Measurements from ENCODE around the gene GRM7.

GRM7 gene

GRCh38 chr3:7075117-7075516 lies 214.2 kb downstream of the GRM7 start:
- H3K4me3 ChIP-seq (ENCODE audit: low read depth, low read length), result no peak overlapping the region
- no peak for TF ChIP-seq CTCF (IDR thresholded peaks at IDR 0.05; ENCODE audit: low read depth, low read length)

DNA sequence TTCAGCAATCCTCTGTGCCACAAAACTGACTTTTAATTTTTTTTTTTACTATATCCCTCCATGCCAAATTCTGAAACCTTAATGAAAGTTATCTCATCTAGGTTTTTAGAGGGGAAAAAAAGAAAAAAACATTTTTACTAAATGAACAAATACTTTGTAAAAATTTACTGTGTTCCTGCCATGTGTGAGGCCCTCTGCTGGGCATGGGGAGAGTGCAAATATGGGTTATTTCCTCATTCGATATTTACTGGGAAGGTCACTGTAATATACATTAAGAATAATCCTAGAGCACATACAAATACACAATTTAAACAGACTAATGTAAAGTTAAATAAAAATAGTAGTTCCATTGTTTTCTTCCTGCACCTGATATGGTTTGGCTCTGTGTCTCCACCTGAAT lies 215.0 kb downstream of the GRM7 start:
- H3K4me3 ChIP-seq (ENCODE audit: low read depth, low read length), result no peak overlapping the region
- no peak for TF ChIP-seq CTCF (IDR thresholded peaks at IDR 0.05; ENCODE audit: low read depth, low read length)

- H3K4me3 ChIP-seq (ENCODE audit: low read depth, low read length), result no peak overlapping the region
- no peak for TF ChIP-seq CTCF (IDR thresholded peaks at IDR 0.05; ENCODE audit: low read depth, low read length)
Measured at GRCh38 chr3:7082244-7082643, 221.3 kb downstream of the GRM7 start.

DNA sequence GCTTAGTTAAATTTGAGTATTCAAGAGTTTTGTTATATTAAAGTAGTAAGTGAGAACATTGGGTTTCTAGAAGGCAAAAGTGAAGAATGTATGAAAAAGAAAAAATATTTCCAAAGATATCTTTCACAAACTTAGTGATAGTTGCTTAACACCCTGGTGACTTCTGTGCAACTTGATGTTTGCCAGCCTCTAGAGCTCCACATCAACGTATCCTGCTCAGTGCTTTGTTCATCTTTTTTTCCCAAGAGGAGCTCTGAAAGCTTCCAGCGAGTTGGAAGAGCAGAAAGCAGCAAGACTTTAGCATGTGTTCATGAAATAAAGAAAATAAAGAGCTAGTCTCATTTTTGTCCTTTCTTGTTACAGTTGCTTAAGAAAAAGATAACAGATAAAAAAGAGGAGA lies 225.5 kb downstream of the GRM7 start:
- no peak for TF ChIP-seq CTCF (IDR thresholded peaks at IDR 0.05; ENCODE audit: low read depth, low read length)

DNA sequence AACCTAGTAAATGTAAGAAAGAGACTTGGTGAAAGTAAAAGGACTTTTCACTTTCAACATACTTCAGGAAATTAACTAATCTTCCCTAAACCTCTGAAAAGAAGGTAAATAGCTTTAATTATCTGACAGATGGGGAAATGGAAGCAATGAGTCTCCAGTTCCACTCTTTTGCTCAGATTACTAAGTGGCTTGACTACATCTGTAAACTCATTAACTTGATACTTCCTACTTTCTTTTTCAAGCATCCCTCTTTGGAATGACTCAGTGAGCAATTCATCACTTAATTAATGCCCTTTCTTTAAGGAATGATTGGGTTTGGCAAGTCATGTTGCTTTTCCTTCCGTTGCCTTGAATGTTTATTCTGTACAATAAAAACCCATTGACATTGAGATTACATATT lies 234.2 kb downstream of the GRM7 start:
- H3K4me3 ChIP-seq (ENCODE audit: low read depth, low read length), result no peak overlapping the region
- no peak for TF ChIP-seq CTCF (IDR thresholded peaks at IDR 0.05; ENCODE audit: low read depth, low read length)

More for the DNA sequence above, 225.5 kb downstream of the GRM7 start:
- H3K4me3 ChIP-seq (ENCODE audit: low read depth, low read length), result no peak overlapping the region

DNA sequence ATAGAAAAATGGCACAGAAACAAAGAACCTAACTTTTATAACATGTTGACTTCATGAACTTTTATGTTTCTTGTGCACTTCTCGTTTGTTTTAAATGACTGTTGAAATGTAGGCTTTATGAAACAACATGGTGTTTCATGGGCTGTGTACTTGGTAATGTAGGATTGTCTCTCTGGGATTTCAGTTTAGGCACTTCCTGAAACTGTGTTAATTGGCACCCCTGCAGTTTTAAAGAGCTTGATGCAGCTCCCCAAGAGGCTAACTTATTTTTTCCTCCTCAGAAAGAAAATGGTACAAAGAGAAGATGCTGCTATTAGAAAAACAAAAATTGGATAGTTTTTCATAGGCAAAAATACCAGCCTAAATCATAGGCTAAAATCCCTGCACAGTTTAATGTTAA lies 239.2 kb downstream of the GRM7 start:
- TF ChIP-seq CTCF (IDR thresholded peaks at IDR 0.05; ENCODE audit: low read depth, low read length), result no peak
- no peak overlapping the region for H3K4me3 ChIP-seq (ENCODE audit: low read depth, low read length)

DNA sequence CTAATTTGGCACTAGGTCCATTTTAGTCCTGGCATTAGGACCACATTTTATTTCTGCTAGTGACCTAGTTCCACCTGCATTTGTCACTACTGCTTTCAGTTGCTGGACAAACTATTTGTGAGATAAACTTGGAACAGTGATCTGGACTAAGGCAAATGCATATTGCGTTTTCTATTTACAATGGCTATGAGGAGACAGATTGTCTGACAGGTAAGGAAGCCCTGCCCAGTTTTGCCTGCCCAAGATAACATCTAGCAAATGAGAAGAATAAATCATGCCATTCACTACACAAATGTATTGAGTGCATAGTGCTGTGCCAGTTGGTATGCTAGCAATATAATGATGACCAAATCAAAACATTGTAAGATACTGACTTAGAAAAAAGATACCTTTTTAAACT lies 245.7 kb downstream of the GRM7 start:
- TF ChIP-seq CTCF (IDR thresholded peaks at IDR 0.05; ENCODE audit: low read depth, low read length), result no peak
- no peak overlapping the region for H3K4me3 ChIP-seq (ENCODE audit: low read depth, low read length)
